OCI-LY7 (cell line): ENCODE results near the gene SCN1B. TPM values are rescaled to one million over a fixed set of nuclear protein-coding genes. Genes with fewer than 3 reads are reported as not detected.
"Not testable (repeated sequence)": the region's sequence is repeated elsewhere in the genome, so short reads cannot be mapped to it uniquely, and the experiment has no call there.

ENCODE experiments used
- BruUV-seq: library from RNA; stranded (reverse); fragments of 400-500 nt; replicated peaks from 2 replicates; lab custom pipeline; 2021; lab: Mats Ljungman, UMichigan
- CTCF ChIA-PET: fragments of 300-600 bp; sonication (Branson Sonifier 250); formaldehyde crosslinking; loops from one replicate; lab custom pipeline; 2022; ENCODE audit warnings: antibody characterized with exemption; ENCODE audit not compliant: unreplicated experiment; lab: Charles Lee
- POLR2A ChIA-PET: fragments of 300-600 bp; sonication (Branson Sonifier 250); formaldehyde crosslinking; loops from one replicate; lab custom pipeline; 2022; ENCODE audit warnings: antibody characterized with exemption; lab: Charles Lee
- DNase-seq: peaks from one replicate; pipeline ENCODE4 v3.0.0-alpha.2; 2015; ENCODE audit warnings: low spot score
- H2AFZ ChIP-seq: fragments of 200-600 bp; sonication (generic), shearing (Covaris generic); 2 replicates; pipeline ENCODE4 v1.6.1; 2014; ENCODE audit warnings: mild to moderate bottlenecking, antibody characterized with exemption, low read length, moderate library complexity
- H3K27ac ChIP-seq: fragments of 200-600 bp; sonication (generic); 2 replicates; pipeline ENCODE4 v1.5.1; 2014; ENCODE audit warnings: mixed run types, low read depth, mild to moderate bottlenecking, moderate library complexity, low read length, inconsistent platforms; ENCODE audit not compliant: poor library complexity, severe bottlenecking
- H3K36me3 ChIP-seq: fragments of 200-600 bp; sonication (generic); 2 replicates; pipeline ENCODE4 v1.6.1; 2014; ENCODE audit warnings: mild to moderate bottlenecking, antibody characterized with exemption, low read length, moderate library complexity, mixed read lengths; ENCODE audit not compliant: insufficient read depth
- H3K4me1 ChIP-seq: fragments of 200-600 bp; sonication (generic); 2 replicates; pipeline ENCODE4 v1.5.1; 2014; ENCODE audit warnings: mild to moderate bottlenecking, low read length; ENCODE audit not compliant: insufficient read depth, poor library complexity, severe bottlenecking
- H3K4me2 ChIP-seq: fragments of 200-600 bp; sonication (generic); 2 replicates; pipeline ENCODE4 v1.6.1; 2014; ENCODE audit warnings: mild to moderate bottlenecking, low read length
- H3K4me3 ChIP-seq: fragments of 200-600 bp; sonication (generic); 2 replicates; pipeline ENCODE4 v1.5.1; 2014; ENCODE audit warnings: mild to moderate bottlenecking, low read depth, low read length; ENCODE audit not compliant: poor library complexity, severe bottlenecking
- H3K79me2 ChIP-seq: fragments of 200-600 bp; sonication (generic); 2 replicates; pipeline ENCODE4 v1.6.1; 2016; ENCODE audit warnings: low read depth, mild to moderate bottlenecking, low read length, moderate library complexity, mixed read lengths; ENCODE audit not compliant: insufficient read depth
- H3K9me2 ChIP-seq: fragments of 200-600 bp; sonication (generic); 2 replicates; pipeline ENCODE4 v1.6.1; 2016; ENCODE audit warnings: mild to moderate bottlenecking, low read length, mixed read lengths; ENCODE audit not compliant: insufficient read depth
- H3K9me3 ChIP-seq: fragments of 200-600 bp; sonication (generic); 2 replicates; pipeline ENCODE4 v1.6.1; 2014; ENCODE audit warnings: mild to moderate bottlenecking, mixed run types, low read length, mixed read lengths
- H4K20me1 ChIP-seq: fragments of 200-600 bp; sonication (generic); 2 replicates; pipeline ENCODE4 v1.6.1; 2014; ENCODE audit warnings: mild to moderate bottlenecking, antibody characterized with exemption, low read length, moderate library complexity, mixed read lengths; ENCODE audit not compliant: insufficient read depth
- CTCF ChIP-seq: fragments of 200-600 bp; sonication (generic); conservative IDR thresholded peaks from 2 replicates; pipeline ENCODE4 v1.5.1; 2014; ENCODE audit warnings: mild to moderate bottlenecking, antibody characterized with exemption, low read length, moderate library complexity, mixed read lengths
- EZH2phosphoT487 ChIP-seq: fragments of 200-600 bp; sonication (generic); IDR thresholded peaks from 2 replicates; pipeline ENCODE4 v1.6.1; 2018; ENCODE audit warnings: low read depth, borderline replicate concordance, mild to moderate bottlenecking, mixed run types, antibody characterized with exemption, low read length, moderate library complexity, mixed read lengths
- intact Hi-C: fragments of 100-400 bp; cut with micrococcal nuclease; formaldehyde crosslinking; loops from one replicate; pipeline ENCODE4 v1.10.0; 2022; ENCODE audit not compliant: unreplicated experiment
- total RNA-seq, 2 experiments: library from RNA; depleted of rRNA in 1 of 2; stranded (reverse); fragments of >200 nt in 1 of 2; shearing (Covaris generic) in 1 of 2; gene quantifications; 2 replicates each; pipeline ENCODE4 v1.2.3, GENCODE V29; 2014 to 2022

SCN1B gene
- total RNA-seq, 2 experiments from 2014 or later, result 0.41 to 3.1 TPM

GRCh38 chr19:35013041-35013819 lies 17.0 kb upstream of the SCN1B start:
- H3K9me3 ChIP-seq, result no peaks in the 10 kb centered on the region
- peak; percentile 62 for DNase-seq
- POLR2A ChIA-PET, result no interaction called here
- H3K4me1 ChIP-seq, result no peaks in the 10 kb centered on the region
- TF ChIP-seq CTCF (peak; percentile 85), EZH2phosphoT487 (no peak)
- H3K9me2 ChIP-seq, result no peaks in the 10 kb centered on the region
- intact Hi-C loops, result loop anchor here (1.0 kb wide), 1 partner anchor 40 kb away; no protein-coding TSS in a partner anchor
- H3K4me3 ChIP-seq, result no peak overlapping the region
- H4K20me1 ChIP-seq, result no peaks in the 10 kb centered on the region
- BruUV-seq, result no TSS peak
- H2AFZ ChIP-seq, result no peak overlapping the region
- no peak overlapping the region for H3K4me2 ChIP-seq
- no peak overlapping the region for H3K27ac ChIP-seq
- CTCF ChIA-PET, result no interaction called here
- H3K36me3 ChIP-seq, result peaks cover 94% of the 10 kb centered on the region
- H3K79me2 ChIP-seq, result no peaks in the 10 kb centered on the region

GRCh38 chr19:35013820-35014754 lies 16.2 kb upstream of the SCN1B start:
- Histone ChIP-seq H3K4me1 (no peaks in the 10 kb centered on the region), H3K4me2 (no peak overlapping the region), H3K4me3 (no peak overlapping the region), H3K27ac (no peak overlapping the region), H3K79me2 (no peaks in the 10 kb centered on the region), H3K36me3 (peaks cover 94% of the 10 kb centered on the region), H4K20me1 (no peaks in the 10 kb centered on the region), H2AFZ (no peak overlapping the region), H3K9me2 (no peaks in the 10 kb centered on the region), H3K9me3 (no peaks in the 10 kb centered on the region)
- no TSS peak for BruUV-seq
- intact Hi-C loops, result loop anchor here (1.0 kb wide), 1 partner anchor 41 kb away; no protein-coding TSS in a partner anchor
- POLR2A ChIA-PET, result no interaction called here
- TF ChIP-seq CTCF, result no peak
- no peak for TF ChIP-seq EZH2phosphoT487
- DNase-seq, result no peak
- CTCF ChIA-PET, result no interaction called here

- peaks cover 94% of the 10 kb centered on the region for H3K36me3 ChIP-seq
- H3K9me2 ChIP-seq, POLR2A ChIA-PET, H4K20me1 ChIP-seq, H3K79me2 ChIP-seq, H2AFZ ChIP-seq, H3K4me2 ChIP-seq, CTCF ChIA-PET, H3K9me3 ChIP-seq, BruUV-seq, H3K4me3 ChIP-seq, DNase-seq, H3K27ac ChIP-seq, intact Hi-C loops, H3K4me1 ChIP-seq: not testable (repeated sequence)
Measured at GRCh38 chr19:35014774-35015173, 15.5 kb upstream of the SCN1B start.
